ENCODE data around the gene NUCB1.
"Not testable (repeated sequence)": the region's sequence is repeated elsewhere in the genome, so short reads cannot be mapped to it uniquely, and the experiment has no call there.

The NUCB1 gene

GRCh38 chr19:48899781-48900476 is at the start of gene NUCB1:
Gene NUCB1, plus strand, starts transcription at chr19:48900312. Its CDS starts 485 bp downstream, at chr19:48900797.
- DNase-seq (ENCODE audit: low read depth): peak; percentile 99

- DNase-seq (ENCODE audit: low read depth): no peak
Measured at GRCh38 chr19:48852292-48852691, 47.8 kb upstream of the NUCB1 start.

GRCh38 chr19:48853483-48853882 is 46.6 kb upstream of the NUCB1 start:
- no peak for DNase-seq (ENCODE audit: low read depth)

- no peak for DNase-seq (ENCODE audit: low read depth)
Measured at GRCh38 chr19:48854103-48854502, 46.0 kb upstream of the NUCB1 start.

GRCh38 chr19:48856921-48857320 is 43.2 kb upstream of the NUCB1 start:
- no peak for DNase-seq (ENCODE audit: low read depth)

- peak; percentile 74 for DNase-seq (ENCODE audit: low read depth)
Measured at GRCh38 chr19:48858984-48859710, 41.0 kb upstream of the NUCB1 start.

- DNase-seq (ENCODE audit: low read depth): no peak
Measured at GRCh38 chr19:48859711-48860572, 40.2 kb upstream of the NUCB1 start.

GRCh38 chr19:48861313-48861712 is 38.8 kb upstream of the NUCB1 start:
- no peak for DNase-seq (ENCODE audit: low read depth)

GRCh38 chr19:48862827-48863226 is 37.3 kb upstream of the NUCB1 start:
- no peak for DNase-seq (ENCODE audit: low read depth)

GRCh38 chr19:48866692-48867091 is 33.4 kb upstream of the NUCB1 start:
- DNase-seq (ENCODE audit: low read depth): no peak

GRCh38 chr19:48867123-48867745 is 32.9 kb upstream of the NUCB1 start:
- no peak for DNase-seq (ENCODE audit: low read depth)

GRCh38 chr19:48867746-48868113 is 32.4 kb upstream of the NUCB1 start:
- no peak for DNase-seq (ENCODE audit: low read depth)

- no peak for DNase-seq (ENCODE audit: low read depth)
Measured at GRCh38 chr19:48868114-48868886, 31.8 kb upstream of the NUCB1 start, which contains the start of gene PLEKHA4. Gene PLEKHA4, minus strand, starts transcription at chr19:48868617. Its CDS starts 997 bp downstream, at chr19:48867620.

GRCh38 chr19:48870048-48870447 is 30.1 kb upstream of the NUCB1 start:
- no peak for DNase-seq (ENCODE audit: low read depth)

- DNase-seq (ENCODE audit: low read depth): not testable (repeated sequence)
Measured at GRCh38 chr19:48871471-48872181, 28.5 kb upstream of the NUCB1 start.

GRCh38 chr19:48872182-48872883 is 27.8 kb upstream of the NUCB1 start, which contains the start of gene PPP1R15A:
Gene PPP1R15A, plus strand, starts transcription at chr19:48872421. Its CDS starts 813 bp downstream, at chr19:48873234.
- DNase-seq (ENCODE audit: low read depth): peak; percentile 99

- peak; percentile 67 for DNase-seq (ENCODE audit: low read depth)
Measured at GRCh38 chr19:48872884-48873475, 27.1 kb upstream of the NUCB1 start.

- no peak for DNase-seq (ENCODE audit: low read depth)
Measured at GRCh38 chr19:48873476-48874302, 26.4 kb upstream of the NUCB1 start.

All from activated T-cell treated with anti-CD3 and anti-CD28 coated beads for 24 hours (primary cell).